ENCODE data around the gene FOXP2.

- TF ChIP-seq CTCF (IDR thresholded peaks at IDR 0.05) (no peak), POLR2A (IDR thresholded peaks at IDR 0.05) (no peak), EP300 (IDR thresholded peaks at IDR 0.05) (no peak)
Observed at GRCh38 chr7:114409750-114410149, 4.9 kb upstream of the FOXP2 start.

Measured in ovary (tissue), 3 donors.